ENCODE results near the gene ASH1L. TPM values are rescaled to one million over a fixed set of nuclear protein-coding genes. Genes with fewer than 3 reads are reported as not detected.
"Not testable (repeated sequence)": the region's sequence is repeated elsewhere in the genome, so short reads cannot be mapped to it uniquely, and the experiment has no call there.

The ASH1L gene
- total and polyA plus RNA-seq, 8 donors: 42.3 to 55.4 (median 49.9) TPM

DNA sequence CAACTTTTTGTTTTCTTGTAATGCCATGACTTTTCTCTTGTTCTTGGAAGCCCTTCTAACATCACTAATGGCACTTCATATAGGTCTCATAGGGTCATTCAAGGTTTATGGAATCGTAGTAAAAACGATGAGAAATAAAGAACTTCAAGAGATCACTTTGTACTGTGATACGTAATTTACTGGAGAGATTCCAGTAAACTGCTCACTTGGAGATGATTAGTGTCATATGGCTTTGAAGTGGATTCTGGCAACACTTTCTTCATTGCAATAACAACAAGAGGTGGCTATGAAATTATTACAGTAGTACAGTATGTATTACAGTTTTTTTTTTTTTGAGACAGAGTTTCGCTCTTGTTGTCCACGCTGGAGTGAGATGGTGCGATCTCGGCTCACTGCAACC lies 138.5 kb downstream of the ASH1L start:
- TF ChIP-seq, protein P1, sequence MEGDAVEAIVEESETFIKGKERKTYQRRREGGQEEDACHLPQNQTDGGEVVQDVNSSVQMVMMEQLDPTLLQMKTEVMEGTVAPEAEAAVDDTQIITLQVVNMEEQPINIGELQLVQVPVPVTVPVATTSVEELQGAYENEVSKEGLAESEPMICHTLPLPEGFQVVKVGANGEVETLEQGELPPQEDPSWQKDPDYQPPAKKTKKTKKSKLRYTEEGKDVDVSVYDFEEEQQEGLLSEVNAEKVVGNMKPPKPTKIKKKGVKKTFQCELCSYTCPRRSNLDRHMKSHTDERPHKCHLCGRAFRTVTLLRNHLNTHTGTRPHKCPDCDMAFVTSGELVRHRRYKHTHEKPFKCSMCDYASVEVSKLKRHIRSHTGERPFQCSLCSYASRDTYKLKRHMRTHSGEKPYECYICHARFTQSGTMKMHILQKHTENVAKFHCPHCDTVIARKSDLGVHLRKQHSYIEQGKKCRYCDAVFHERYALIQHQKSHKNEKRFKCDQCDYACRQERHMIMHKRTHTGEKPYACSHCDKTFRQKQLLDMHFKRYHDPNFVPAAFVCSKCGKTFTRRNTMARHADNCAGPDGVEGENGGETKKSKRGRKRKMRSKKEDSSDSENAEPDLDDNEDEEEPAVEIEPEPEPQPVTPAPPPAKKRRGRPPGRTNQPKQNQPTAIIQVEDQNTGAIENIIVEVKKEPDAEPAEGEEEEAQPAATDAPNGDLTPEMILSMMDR (IDR thresholded peaks at IDR 0.05): no peak
- no peak overlapping the region for H3K4me3 ChIP-seq
- no peaks in the 10 kb centered on the region for H3K4me1 ChIP-seq
- H3K36me3 ChIP-seq: peaks cover 0 to 25% of the 10 kb centered on the region in 2 donors
- no peak overlapping the region for H3K27ac ChIP-seq
- ATAC-seq (no peak), DNase-seq (peak in 1 of 4 donors; percentile 11)
- H3K27me3 ChIP-seq: no peaks in the 10 kb centered on the region
- no peaks in the 10 kb centered on the region for H3K9me3 ChIP-seq
- intact Hi-C loops (cut with DNase I): no loop called here

DNA sequence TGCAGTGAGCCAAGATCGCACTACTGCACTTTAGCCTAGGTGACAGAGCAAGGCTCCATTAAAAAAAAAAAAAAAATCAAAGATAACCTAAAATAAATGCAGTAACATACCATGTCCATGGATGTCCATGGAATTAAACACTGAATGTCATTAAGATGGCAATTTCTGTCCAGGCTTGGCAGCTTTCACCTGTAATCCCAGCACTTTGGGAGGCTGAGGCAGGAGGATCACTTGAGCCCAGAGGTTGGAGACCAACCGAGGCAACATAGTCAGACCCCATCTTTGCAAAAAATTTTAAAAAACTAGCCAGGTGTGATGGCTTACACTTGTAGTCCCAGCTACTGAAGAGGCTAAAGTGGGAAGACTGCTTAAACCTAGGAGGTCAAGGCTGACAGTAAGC lies 141.8 kb downstream of the ASH1L start:
- H3K36me3 ChIP-seq: peaks cover 0 to 37% of the 10 kb centered on the region in 2 donors
- H3K4me3 ChIP-seq: no peak overlapping the region
- TF ChIP-seq, protein P1 (IDR thresholded peaks at IDR 0.05): no peak
- no peaks in the 10 kb centered on the region for H3K9me3 ChIP-seq
- DNase-seq (no peak), ATAC-seq (no peak)
- H3K4me1 ChIP-seq: no peaks in the 10 kb centered on the region
- H3K27ac ChIP-seq: no peak overlapping the region
- intact Hi-C loops (cut with DNase I): no loop called here
- no peaks in the 10 kb centered on the region for H3K27me3 ChIP-seq

DNA sequence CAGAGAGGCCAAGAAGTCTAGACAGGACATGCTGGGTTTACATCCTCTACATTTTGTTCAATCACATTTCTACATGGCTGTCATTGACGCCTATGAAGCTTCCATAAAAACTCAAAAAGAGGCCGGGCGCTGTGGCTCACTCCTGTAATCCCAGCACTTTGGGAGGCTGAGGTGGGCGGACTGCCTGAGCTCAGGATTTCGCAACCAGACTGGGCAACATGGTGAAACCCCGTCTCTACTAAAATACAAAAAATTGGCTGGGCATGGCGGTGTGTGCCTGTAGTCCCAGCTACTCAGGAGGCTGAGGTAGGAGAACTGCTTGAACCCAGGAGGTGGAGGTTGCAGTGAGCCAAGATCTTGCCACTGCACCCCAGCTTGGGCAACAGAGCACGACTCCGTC lies 150.8 kb downstream of the ASH1L start:
- H3K27ac ChIP-seq; H3K9me3 ChIP-seq; DNase-seq; H3K27me3 ChIP-seq; intact Hi-C loops (cut with DNase I); H3K4me1 ChIP-seq; H3K4me3 ChIP-seq; ATAC-seq: not testable (repeated sequence)
- peaks cover 0 to 64% of the 10 kb centered on the region in 2 donors for H3K36me3 ChIP-seq

DNA sequence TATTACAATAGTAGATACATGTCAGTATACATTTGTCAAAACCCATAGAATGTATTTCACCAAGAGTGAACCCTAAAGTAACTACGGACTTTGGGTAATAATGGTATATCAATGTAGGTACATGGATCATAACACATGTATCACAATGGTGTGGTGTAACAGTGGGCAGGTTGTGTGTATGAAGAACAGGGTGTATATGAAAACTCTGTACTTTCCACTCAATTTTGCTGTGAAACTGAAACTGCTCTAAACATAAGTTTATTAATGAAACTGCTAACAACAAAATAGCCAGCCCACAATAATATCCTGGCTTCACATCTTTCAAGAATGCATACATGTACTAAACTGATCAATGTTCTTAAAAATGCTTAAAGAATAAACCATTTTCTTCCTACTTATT lies 151.7 kb downstream of the ASH1L start:
- Histone ChIP-seq H3K27ac (no peak overlapping the region), H3K4me1 (no peaks in the 10 kb centered on the region), H3K4me3 (no peak overlapping the region), H3K9me3 (no peaks in the 10 kb centered on the region), H3K27me3 (no peaks in the 10 kb centered on the region), H3K36me3 (peaks cover 0 to 69% of the 10 kb centered on the region in 2 donors)
- DNase-seq: no peak
- intact Hi-C loops (cut with DNase I): no loop called here
- no peak for ATAC-seq
- TF ChIP-seq, protein P1 (IDR thresholded peaks at IDR 0.05): no peak

DNA sequence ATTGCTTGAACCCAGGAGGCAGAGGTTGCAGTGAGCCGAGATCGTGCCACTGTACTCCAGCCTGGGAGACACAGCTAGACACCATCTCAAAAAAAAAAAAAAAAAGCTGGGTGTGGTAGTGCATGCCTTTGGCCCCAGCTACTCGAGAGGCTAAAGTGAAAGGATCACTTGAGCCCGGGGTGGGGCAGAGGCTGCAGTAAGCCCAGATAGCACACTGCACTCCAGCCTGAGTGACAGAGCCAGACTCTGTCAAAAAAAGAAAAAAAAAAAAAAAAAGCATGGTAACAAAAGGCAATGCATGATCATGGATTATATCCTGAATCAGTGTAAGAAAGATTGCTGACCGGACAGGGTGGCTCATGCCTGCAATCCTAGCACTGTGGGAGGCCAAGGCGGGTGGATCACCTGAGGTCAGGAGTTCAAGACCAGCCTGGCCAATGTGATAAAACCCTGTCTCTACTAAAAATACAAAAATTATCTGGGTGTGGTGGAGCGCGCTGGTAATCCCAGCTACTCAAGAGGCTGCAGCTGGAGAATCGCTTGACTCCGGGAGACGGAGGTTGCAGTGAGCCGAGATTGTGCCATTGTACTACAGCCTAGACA lies 165.6 kb downstream of the ASH1L start:
- peak in 2 of 4 donors; percentile 10 to 73 for DNase-seq
- H3K27me3 ChIP-seq: no peaks in the 10 kb centered on the region

More for the DNA sequence above, 165.6 kb downstream of the ASH1L start:
- Histone ChIP-seq H3K27ac (no peak overlapping the region), H3K4me3 (no peak overlapping the region), H3K9me3 (no peaks in the 10 kb centered on the region), H3K36me3 (peaks cover 0 to 36% of the 10 kb centered on the region in 2 donors), H3K4me1 (no peaks in the 10 kb centered on the region)
- ATAC-seq: peak; percentile 93
- TF ChIP-seq, protein P1 (IDR thresholded peaks at IDR 0.05): no peak
- intact Hi-C loops (cut with DNase I): no loop called here
